Stomach (tissue), 9 donors: Measurements from ENCODE around the gene CEL. TPM values are rescaled to one million over a fixed set of nuclear protein-coding genes. Genes with fewer than 3 reads are reported as not detected.
"Not testable (repeated sequence)": the region's sequence is repeated elsewhere in the genome, so short reads cannot be mapped to it uniquely, and the experiment has no call there.

Experiments
- DNase-seq, 2 donors: peaks; one replicate each; pipeline versions ENCODE4 v3.0.0 to v3.0.0-alpha.2; 2013 to 2019
- H3K27ac ChIP-seq, 5 donors: fragments of 200-600 bp in 4 of 5; sonication (generic) in 4 of 5; one replicate each; pipeline ENCODE4 v1.5.1; 2013 to 2019; ENCODE audit warnings: mild to moderate bottlenecking in 1 of 5, moderate library complexity in 1 of 5
- H3K27me3 ChIP-seq, 3 donors: fragments of 200-600 bp; sonication (generic); one replicate each; pipeline ENCODE4 v1.5.1; 2017 to 2019; ENCODE audit warnings: mixed run types in 1 of 3
- H3K36me3 ChIP-seq, 4 donors: fragments of 200-600 bp; sonication (generic); 1 replicate in 3 of 4; 2 replicates in 1 of 4; pipeline ENCODE4 v1.5.1; 2016 to 2019
- H3K4me1 ChIP-seq, 4 donors: fragments of 200-600 bp; sonication (generic); one replicate each; pipeline ENCODE4 v1.5.1; 2016 to 2019
- H3K4me3 ChIP-seq, 4 donors: fragments of 200-600 bp; sonication (generic) in 3 of 4; one replicate each; pipeline ENCODE4 v1.5.1; 2016 to 2019; ENCODE audit warnings: mild to moderate bottlenecking in 1 of 4
- H3K9me3 ChIP-seq, 4 donors: fragments of 200-600 bp; sonication (generic); one replicate each; pipeline ENCODE4 v1.5.1; 2016 to 2019
- EP300 ChIP-seq: sonication (generic); formaldehyde crosslinking; IDR thresholded peaks from one replicate; pipeline ENCODE4 v1.6.1; 2017; ENCODE audit warnings: antibody characterized with exemption
- POLR2A ChIP-seq, 4 donors: fragments of 450-650 bp; IDR thresholded peaks; one replicate each; pipeline ENCODE4 v1.6.1; 2016; ENCODE audit warnings: antibody characterized with exemption in 4 of 4, control low read depth in 2 of 4, mild to moderate bottlenecking in 1 of 4, moderate library complexity in 1 of 4
- POLR2AphosphoS5 ChIP-seq, 3 donors: sonication (generic); formaldehyde crosslinking; IDR thresholded peaks; one replicate each; pipeline ENCODE4 v1.6.1; 2016; ENCODE audit warnings: antibody characterized with exemption in 3 of 3
- WGBS, 5 donors: extraction: QIAGEN DNeasy Blood & Tissue Kit in 3 of 5; methylation state at CpG; one replicate each; pipeline versions ENCODE4 v1.1.5 to v1.1.7; 2013 to 2018; 5-methylcytosine and 5-hydroxymethylcytosine counted together
- intact Hi-C: fragments of 100-400 bp; cut with DNase I; formaldehyde crosslinking; loops from one replicate; pipeline ENCODE4 v1.15.1; 2023; ENCODE audit warnings: low total_unique reads
- polyA plus RNA-seq, 3 donors: library from polyadenylated mRNA; stranded (reverse); fragments of 200-250 nt; gene quantifications; one replicate each; pipeline ENCODE4 v1.2.3, GENCODE V29; 2013
- total RNA-seq, 5 donors: library from RNA; depleted of rRNA; stranded (reverse); fragments of >200 nt; gene quantifications; one replicate each; pipeline versions ENCODE4 v1.1.0 to v1.2.3, GENCODE V29; 2014 to 2016
- TF ChIP-seq, protein P1 (sequence below), 7 experiments: fragments of 450-650 bp in 4 of 7; fragments of 200-600 bp in 3 of 7; sonication (generic) in 3 of 7; IDR thresholded peaks; one replicate each; pipeline ENCODE4 v1.5.1; 2016 to 2019; ENCODE audit warnings: antibody characterized with exemption in 7 of 7, control low read depth in 2 of 7, mild to moderate bottlenecking in 1 of 7
- donor health status: healthy with polysubstance abuse.
- donor health status: Bipolar disorder and iron deficiency.
- donor health status: healthy.

CEL gene
- total and polyA plus RNA-seq, 8 donors, result 1.2 to 9.9 (median 2.0) TPM; not detected in 3

DNA sequence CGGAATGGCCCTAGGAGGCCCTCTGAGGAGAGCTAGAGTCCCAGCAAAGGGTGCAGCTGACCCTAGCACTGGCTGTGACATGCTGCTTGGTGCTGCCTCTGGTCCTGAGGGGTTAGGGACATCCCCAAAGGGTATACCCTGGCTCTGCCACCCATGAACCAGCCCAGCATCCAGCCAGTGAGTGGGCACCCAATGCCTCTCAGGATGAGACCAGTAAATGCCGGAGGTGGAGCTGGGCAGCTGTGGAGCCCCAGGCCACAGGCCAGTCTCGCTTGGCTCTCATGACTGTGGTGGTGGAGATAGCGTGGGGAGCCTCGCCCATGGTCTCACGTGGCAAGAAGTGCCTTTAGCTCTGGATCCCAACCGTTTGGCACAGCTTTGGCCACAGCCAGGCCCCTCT is 3.7 kb upstream of the CEL start:
- Histone ChIP-seq H3K27me3 (no peaks in the 10 kb centered on the region), H3K27ac (no peak overlapping the region), H3K4me1 (peaks cover 0 to 12% (median 0%) of the 10 kb centered on the region in 4 donors), H3K4me3 (no peak overlapping the region), H3K36me3 (peaks cover 47 to 58% (median 57%) of the 10 kb centered on the region in 4 donors), H3K9me3 (no peaks in the 10 kb centered on the region)
- no peak for DNase-seq
- WGBS, 5 donors, result 71 to 86% (median 83%) methylated on average over 6 to 7 of the region's 7 CpGs
- intact Hi-C loops, result no loop called here
- TF ChIP-seq EP300 (no peak), POLR2A (IDR thresholded peaks at IDR 0.05) (no peak), POLR2AphosphoS5 (IDR thresholded peaks at IDR 0.05) (no peak)
- TF ChIP-seq, protein P1, sequence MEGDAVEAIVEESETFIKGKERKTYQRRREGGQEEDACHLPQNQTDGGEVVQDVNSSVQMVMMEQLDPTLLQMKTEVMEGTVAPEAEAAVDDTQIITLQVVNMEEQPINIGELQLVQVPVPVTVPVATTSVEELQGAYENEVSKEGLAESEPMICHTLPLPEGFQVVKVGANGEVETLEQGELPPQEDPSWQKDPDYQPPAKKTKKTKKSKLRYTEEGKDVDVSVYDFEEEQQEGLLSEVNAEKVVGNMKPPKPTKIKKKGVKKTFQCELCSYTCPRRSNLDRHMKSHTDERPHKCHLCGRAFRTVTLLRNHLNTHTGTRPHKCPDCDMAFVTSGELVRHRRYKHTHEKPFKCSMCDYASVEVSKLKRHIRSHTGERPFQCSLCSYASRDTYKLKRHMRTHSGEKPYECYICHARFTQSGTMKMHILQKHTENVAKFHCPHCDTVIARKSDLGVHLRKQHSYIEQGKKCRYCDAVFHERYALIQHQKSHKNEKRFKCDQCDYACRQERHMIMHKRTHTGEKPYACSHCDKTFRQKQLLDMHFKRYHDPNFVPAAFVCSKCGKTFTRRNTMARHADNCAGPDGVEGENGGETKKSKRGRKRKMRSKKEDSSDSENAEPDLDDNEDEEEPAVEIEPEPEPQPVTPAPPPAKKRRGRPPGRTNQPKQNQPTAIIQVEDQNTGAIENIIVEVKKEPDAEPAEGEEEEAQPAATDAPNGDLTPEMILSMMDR (IDR thresholded peaks at IDR 0.05), result no peak

DNA sequence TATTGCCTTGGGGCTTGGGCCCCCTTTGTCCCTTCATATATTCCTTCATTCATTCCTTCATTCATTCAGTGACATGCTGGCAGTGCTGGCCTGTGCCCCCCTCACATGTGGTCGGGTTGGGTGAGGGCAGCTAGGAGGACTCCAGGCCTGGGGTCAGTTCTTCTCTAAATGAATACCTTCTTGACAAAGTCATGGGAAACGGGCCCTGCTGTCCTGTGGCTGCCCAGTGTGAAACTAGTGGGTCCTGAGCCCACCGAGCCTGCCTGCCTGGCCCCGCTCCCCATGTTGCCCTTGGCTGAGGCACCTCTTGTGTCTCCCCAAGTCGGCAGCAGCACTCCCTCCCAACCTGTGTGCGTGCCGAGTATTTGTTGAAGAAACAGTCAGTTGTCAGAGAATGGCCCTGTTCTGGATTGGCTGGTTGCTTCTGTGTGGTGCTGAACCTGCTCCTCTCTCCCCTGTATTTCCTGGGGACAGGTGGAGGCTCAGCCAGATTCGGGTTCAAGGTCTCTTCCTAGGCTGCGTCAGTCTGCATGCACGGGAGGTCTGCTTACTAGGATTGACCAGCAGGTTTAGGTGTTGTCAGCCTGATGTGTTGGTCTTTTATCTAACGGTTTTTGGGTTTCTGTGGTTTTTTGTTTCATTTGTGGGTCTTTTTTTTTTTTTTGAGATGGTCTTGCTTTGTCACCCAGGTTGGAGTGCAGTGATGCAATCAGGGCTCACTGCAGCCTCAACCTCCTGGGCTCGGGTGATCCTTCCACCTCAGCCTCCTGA is 3.0 kb upstream of the CEL start:
- intact Hi-C loops, result no loop called here
- TF ChIP-seq POLR2A (IDR thresholded peaks at IDR 0.05) (no peak), POLR2AphosphoS5 (IDR thresholded peaks at IDR 0.05) (no peak), EP300 (no peak)
- TF ChIP-seq, protein P1 (IDR thresholded peaks at IDR 0.05), result no peak
- H3K4me1 ChIP-seq, result peaks cover 0 to 12% (median 0%) of the 10 kb centered on the region in 4 donors

DNA sequence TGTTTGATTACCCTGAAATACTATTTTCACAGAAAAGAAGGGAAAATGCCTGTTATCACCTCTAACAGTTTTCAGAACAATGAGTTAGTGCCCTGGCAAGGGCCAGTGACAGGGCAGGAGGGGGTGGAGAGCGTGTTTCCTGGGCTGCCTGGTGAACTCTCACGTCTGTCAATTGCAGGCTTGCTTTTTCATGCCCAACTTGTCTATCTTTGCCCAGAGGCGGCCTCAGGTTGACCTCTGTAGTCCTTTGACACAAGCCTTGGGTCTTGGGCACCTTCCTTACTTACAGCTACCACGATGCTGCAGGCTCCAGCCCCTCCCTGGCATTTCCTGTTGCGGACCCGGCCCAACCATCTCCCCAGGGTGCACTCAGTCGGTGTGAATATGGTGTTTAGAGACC is 2.2 kb upstream of the CEL start:
- H3K36me3 ChIP-seq, result peaks cover 32 to 47% (median 41%) of the 10 kb centered on the region in 4 donors
- intact Hi-C loops, result no loop called here
- TF ChIP-seq, protein P1 (IDR thresholded peaks at IDR 0.05), result no peak
- no peak for TF ChIP-seq POLR2A (IDR thresholded peaks at IDR 0.05)
- TF ChIP-seq POLR2AphosphoS5 (IDR thresholded peaks at IDR 0.05), result no peak
- no peak for TF ChIP-seq EP300
- no peaks in the 10 kb centered on the region for H3K9me3 ChIP-seq
- H3K4me3 ChIP-seq, result no peak overlapping the region
- H3K27ac ChIP-seq, result no peak overlapping the region
- 51 to 69% (median 64%) methylated on average over 7 of the region's 7 CpGs for WGBS, 5 donors
- H3K27me3 ChIP-seq, result no peaks in the 10 kb centered on the region
- no peak for DNase-seq
- H3K4me1 ChIP-seq, result peaks cover 0 to 12% (median 0%) of the 10 kb centered on the region in 4 donors

More for the DNA sequence above, 3.0 kb upstream of the CEL start:
- no peaks in the 10 kb centered on the region for H3K9me3 ChIP-seq
- no peak overlapping the region for H3K27ac ChIP-seq
- no peaks in the 10 kb centered on the region for H3K27me3 ChIP-seq
- no peak overlapping the region for H3K4me3 ChIP-seq
- 68 to 84% (median 78%) methylated on average over 9 to 12 of the region's 12 CpGs for WGBS, 5 donors
- DNase-seq, result no peak
- H3K36me3 ChIP-seq, result peaks cover 41 to 51% (median 50%) of the 10 kb centered on the region in 4 donors

DNA sequence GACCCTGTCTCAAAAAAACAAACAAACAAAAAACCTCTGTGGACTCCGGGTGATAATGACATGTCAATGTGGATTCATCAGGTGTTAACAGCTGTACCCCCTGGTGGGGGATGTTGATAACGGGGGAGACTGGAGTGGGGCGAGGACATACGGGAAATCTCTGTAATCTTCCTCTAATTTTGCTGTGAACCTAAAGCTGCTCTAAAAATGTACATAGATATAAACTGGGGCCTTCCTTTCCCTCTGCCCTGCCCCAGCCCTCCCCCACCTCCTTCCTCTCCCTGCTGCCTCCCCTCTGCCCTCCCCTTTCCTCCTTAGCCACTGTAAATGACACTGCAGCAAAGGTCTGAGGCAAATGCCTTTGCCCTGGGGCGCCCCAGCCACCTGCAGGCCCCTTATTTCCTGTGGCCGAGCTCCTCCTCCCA is 1.4 kb upstream of the CEL start:
- Histone ChIP-seq H3K9me3 (no peaks in the 10 kb centered on the region), H3K36me3 (peaks cover 24 to 46% (median 38%) of the 10 kb centered on the region in 4 donors), H3K4me3 (no peak overlapping the region), H3K27ac (no peak overlapping the region), H3K4me1 (peaks cover 0 to 5% (median 0%) of the 10 kb centered on the region in 4 donors), H3K27me3 (no peaks in the 10 kb centered on the region)
- intact Hi-C loops, result no loop called here
- 46 to 76% (median 55%) methylated on average over 5 to 6 of the region's 6 CpGs for WGBS, 5 donors
- TF ChIP-seq, protein P1 (IDR thresholded peaks at IDR 0.05), result no peak
- TF ChIP-seq POLR2AphosphoS5 (IDR thresholded peaks at IDR 0.05), result no peak
- no peak for TF ChIP-seq EP300
- TF ChIP-seq POLR2A (IDR thresholded peaks at IDR 0.05), result no peak
- DNase-seq, result no peak

DNA sequence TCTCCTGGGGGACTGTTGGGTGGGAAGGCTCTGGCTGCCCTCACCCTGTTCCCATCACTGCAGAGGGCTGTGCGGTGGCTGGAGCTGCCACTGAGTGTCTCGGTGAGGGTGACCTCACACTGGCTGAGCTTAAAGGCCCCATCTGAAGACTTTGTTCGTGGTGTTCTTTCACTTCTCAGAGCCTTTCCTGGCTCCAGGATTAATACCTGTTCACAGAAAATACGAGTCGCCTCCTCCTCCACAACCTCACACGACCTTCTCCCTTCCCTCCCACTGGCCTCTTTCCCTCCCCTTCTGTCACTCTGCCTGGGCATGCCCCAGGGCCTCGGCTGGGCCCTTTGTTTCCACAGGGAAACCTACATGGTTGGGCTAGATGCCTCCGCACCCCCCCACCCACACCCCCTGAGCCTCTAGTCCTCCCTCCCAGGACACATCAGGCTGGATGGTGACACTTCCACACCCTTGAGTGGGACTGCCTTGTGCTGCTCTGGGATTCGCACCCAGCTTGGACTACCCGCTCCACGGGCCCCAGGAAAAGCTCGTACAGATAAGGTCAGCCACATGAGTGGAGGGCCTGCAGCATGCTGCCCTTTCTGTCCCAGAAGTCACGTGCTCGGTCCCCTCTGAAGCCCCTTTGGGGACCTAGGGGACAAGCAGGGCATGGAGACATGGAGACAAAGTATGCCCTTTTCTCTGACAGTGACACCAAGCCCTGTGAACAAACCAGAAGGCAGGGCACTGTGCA is 590 bp upstream of the CEL start:
- DNase-seq, H3K9me3 ChIP-seq, intact Hi-C loops, H3K27me3 ChIP-seq, H3K4me1 ChIP-seq, H3K4me3 ChIP-seq, H3K27ac ChIP-seq: not testable (repeated sequence)
- H3K36me3 ChIP-seq, result peaks cover 16 to 41% (median 32%) of the 10 kb centered on the region in 4 donors
- 52 to 61% (median 58%) methylated on average over 11 to 14 of the region's 14 CpGs for WGBS, 5 donors

DNA sequence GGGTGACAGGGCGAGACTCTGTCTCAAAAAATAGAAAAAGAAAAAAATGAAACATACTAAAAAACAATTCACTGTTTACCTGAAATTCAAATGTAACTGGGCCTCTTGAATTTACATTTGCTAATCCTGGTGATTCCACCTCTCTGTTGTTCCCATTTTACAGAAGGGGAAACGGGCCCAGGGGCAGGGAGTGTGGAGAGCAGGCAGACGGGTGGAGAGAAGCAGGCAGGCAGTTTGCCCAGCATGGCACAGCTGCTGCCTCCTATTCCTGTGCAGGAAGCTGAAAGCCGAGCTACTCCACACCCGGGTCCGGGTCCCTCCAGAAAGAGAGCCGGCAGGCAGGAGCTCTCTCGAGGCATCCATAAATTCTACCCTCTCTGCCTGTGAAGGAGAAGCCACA is 788 bp downstream of the CEL start:
- H3K9me3 ChIP-seq, H3K4me3 ChIP-seq, H3K4me1 ChIP-seq, intact Hi-C loops, H3K27ac ChIP-seq, DNase-seq, H3K27me3 ChIP-seq: not testable (repeated sequence)
- peaks cover 3 to 37% (median 22%) of the 10 kb centered on the region in 4 donors for H3K36me3 ChIP-seq
- 58 to 80% (median 66%) methylated on average over 3 to 6 of the region's 8 CpGs for WGBS, 5 donors
